Hepatic stellate cell (primary cell): Measurements from ENCODE around the gene RNF141.

Source experiments
- DNase-seq: peaks from one replicate; pipeline ENCODE4 v3.0.0; 2011; ENCODE audit warnings: low spot score

Gene RNF141

DNA sequence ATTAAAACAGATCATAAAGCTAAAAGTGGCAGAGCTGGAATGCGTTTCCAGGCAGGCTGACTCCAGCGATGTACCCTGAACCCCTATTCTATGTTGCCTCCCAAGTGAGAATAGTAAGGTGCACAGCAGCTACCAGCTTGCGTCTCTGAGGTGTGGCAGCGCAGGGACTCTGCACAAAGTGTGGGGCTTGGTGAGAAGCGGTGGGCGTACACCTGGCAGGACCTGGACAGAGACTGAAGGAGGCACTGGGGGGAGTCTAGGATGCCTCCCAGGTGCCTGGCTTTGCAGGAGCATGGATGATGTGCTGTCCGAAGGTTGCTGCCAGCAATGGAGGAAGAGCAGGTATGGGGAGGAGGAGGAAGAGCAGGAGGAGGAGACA lies 43.0 kb downstream of the RNF141 start:
- DNase-seq, result no peak

DNA sequence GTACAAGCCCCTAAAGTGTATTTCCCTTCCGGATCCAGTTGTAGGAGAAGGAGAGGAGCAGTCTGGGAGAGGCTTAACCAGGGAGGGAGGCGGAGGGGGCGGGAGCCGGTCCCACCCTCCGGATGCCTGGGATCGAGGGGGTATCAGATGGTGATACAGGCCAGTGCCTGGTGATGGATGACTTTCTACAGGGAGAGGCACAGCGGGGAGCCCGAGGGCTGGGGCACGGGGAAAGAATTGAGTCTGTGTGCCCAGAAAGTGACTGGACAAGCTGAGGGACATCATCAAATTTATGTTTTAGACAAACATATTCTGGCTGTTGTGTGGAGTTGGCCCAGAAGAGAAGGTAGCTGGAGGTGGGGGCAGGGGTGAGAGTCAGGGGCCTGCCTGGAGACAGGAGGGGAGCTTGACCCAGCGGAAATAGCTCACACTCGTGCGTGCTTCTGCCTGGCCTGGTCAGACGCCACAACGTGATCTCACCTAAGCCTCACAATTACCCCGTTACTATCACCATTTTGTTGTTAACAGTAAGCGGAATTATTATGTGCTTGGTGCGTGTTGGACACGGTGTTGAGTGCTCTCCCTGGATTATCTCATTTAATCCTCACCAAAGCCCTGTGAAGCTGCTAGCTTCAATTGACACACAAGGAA lies 43.5 kb downstream of the RNF141 start:
- DNase-seq, result no peak

DNA sequence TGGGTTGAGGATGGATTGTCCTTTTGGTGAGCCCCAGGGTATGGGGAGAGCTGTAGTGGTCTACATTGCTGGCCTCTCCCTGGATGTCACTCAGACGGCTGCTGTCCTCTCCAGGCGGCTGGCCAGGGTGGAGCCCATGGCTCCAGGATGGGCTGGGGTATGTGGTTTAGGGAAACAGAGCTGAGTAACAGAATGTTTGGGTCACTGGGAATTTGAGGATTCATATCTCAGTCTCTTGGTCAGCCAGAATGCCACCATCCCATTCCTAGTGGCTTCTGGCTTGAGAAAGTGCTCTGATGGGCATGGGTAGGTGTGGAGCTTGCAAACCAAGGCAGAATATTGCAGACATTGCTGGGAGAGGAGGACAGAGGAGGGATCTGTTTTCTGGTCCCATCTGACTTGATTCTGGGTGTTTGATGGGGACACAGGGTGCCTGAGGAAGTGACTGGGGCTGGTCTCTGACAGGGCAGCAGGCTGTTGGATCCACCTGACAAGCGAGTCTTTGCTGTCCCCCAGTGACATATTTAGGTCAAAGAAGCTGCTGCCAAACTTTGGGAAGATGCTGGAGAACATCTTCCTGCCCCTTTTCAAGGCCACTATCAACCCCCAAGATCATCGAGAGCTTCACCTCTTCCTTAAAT lies 44.6 kb downstream of the RNF141 start:
- DNase-seq, result no peak

DNA sequence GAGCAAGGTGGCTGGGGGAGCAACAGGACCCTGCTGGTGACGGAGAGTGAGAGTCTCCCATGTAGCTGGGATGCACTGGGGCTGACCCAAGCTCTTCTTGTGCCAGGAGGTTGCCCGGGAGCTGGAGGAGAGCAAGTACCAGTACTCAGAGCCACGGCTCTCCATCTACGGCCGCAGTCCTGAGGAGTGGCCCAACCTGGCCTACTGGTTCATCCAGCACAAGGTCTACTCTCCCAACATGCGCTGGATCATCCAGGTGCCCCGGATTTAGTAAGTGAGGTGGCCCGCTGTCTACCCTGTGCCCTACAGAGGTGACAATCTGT lies 45.6 kb downstream of the RNF141 start:
- DNase-seq, result no peak

DNA sequence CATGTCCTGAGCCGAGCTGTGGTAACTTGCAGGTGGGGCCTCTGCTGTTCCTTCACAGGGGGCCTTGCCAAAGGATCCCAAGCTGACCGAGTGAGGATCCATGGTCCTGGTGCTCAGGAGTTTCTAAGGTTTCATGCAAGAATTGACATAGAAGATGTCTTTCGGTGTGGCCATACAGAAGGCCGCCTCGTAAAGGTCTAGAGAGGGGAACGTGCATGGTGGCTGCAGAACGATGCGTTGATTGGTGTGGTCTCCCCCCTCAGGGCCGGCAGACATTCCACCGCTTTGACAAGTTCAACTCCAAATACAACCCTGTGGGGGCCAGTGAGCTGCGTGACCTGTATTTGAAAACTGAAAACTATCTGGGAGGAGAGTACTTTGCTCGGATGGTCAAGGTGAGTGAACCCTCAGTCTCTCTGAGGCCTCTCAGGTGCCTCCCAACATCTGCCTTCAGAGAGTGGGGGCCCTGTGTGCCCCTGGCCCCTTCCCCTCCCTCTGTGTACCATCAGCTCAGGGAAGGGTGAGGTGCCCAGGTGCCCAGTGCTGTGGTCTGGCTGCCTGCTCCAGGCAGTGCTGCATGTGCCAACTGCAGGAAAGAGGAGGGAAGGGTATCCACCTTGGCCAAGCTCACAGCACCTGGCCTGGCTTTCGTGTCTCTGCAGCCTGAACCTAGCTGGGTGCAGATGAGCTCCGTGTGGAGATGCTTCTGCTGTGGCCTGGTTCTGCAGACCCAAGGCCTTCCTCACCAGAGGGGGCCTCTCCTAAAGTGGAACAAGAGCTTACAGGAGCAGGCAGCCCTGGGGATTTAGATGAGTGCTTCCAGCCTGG lies 46.1 kb downstream of the RNF141 start:
- DNase-seq, result no peak

DNA sequence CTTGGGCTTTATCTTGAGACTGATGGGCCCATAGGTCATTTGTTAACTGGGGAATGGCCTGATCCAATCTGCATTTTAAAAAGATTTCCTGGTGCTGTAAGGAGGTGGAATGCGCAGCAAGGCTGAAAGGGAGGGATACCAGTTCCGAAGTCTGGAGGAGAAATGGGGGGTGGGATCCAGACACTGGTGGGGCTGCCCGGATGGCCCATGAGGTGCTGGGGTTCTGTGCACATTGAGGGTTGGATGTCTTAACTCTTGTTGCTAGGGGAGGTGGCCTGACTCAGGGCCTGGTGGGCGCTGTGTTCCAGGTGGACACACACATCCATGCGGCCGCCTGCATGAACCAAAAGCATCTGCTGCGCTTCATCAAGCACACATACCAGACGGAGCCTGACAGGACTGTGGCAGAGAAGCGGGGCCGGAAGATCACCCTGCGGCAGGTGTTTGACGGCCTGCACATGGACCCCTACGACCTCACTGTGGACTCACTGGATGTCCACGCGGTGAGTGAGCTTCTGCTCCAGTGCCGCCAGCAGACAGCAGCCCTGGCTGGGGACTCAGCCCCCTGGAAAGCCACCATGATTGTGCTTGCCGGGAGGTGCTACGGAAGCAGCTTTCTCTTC lies 47.8 kb downstream of the RNF141 start:
- DNase-seq, result no peak

DNA sequence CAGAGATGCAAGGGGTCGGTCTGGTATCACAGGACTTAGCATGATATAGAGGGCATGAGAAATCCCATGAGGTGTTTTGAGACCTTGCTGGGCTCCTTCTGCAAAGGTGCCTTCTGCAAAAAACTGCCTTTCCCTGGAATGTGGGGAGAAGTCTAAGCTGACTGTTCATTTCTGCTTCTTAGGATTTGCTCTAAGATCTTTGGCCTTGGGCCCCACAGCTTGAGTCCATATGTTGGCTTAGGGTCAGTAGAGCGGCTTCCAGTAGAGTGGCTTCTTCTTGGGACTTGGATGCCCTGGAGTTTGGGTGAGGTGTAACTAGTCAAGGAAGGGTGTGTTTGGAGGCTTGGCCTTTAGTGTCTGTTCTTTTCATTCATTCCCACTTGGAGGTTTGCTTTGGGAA lies 48.9 kb downstream of the RNF141 start:
- no peak for DNase-seq

DNA sequence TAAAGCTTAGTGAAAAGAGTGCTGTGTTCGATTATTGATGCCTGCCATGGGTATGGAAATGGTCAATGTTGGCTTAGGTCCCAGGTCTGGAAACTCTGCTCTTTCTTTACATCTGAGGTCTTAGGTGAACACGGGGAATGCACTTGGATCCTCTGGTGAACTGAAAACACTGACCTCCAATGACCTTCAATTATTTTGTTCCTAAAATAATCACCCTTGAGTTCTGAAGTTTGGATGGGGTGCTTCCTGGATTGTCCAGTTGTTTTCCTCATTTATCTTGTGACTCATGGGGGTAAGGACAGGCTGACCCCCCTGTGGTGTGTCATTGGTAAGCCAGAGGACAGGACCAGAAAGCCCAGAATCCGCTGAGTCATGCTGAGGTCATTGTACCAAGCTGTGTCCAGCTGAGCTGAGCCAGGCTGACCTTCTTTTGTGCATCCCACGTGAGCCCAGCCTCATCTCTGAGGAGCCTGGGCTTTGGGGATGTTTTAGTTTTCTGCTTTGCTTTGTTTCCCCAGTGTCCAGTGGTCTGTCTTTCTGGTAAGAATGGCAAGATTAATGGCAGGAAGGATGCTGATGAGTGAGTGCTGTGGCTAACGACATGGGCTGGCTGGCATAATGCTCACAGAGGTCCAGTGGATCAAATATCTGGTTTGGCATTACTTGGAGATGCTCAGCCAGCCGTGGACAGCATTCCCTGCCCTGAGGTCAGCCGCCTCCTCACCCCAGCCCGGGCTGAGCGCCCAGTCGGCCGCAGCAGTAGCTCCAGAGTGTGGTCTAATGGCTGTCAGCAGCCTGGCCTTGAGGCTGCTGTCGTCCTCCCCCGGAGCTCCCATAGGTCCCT lies 50.4 kb downstream of the RNF141 start:
- peak; percentile 99 for DNase-seq

DNA sequence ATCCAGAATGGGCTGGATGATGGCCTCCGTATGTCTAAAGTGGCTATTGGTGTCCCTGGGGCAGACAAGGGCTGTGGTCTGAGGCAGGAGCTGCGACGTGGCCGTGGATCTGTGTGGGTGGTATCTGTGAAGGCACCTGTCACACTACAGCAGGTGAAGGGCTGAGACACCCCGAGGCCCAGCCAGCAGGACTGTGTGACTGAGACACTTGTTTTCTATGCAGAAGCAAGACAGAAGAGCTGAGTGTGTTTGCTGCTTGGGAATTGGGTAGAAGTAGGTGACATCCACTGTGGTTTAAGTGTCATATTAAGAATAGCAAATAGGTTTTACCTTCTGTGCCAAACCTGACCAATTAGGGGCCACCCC lies 51.0 kb downstream of the RNF141 start:
- DNase-seq, result no peak

DNA sequence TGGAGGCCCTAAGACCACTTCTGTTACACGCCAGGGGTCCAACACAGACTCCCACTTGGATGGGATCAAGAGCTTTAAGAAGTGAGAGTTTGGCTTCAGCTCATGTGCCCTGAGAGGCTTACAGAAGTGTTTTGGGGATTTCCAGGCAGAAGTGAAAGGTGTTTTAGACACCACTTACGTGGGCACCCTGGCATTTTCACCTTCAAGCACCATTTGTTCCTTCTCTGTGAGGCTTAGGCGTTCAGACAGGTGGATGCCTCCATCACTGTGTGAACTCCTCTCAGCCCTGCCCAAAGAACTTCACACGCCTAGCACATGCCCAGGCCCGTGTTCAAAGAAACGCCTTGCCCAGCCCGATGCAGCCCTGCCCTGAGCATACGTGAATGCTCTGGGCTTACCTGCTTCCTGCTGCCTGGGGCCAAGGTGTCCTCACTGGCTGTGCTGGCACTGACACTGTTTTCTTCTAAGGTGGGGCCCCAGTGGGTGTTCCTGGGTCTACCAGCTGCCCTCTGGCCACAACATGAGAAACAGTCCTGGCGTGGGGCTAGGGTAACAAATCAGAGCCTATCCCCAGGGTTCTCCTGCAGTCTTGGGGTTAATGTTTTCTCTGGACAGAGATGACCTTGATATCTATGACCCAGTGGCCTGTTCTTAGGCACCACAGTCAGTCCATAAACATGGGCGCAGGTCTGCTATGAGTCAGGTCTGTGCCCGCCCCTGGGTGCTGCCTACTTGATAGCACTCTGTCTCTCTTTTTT lies 51.9 kb downstream of the RNF141 start:
- no peak for DNase-seq

DNA sequence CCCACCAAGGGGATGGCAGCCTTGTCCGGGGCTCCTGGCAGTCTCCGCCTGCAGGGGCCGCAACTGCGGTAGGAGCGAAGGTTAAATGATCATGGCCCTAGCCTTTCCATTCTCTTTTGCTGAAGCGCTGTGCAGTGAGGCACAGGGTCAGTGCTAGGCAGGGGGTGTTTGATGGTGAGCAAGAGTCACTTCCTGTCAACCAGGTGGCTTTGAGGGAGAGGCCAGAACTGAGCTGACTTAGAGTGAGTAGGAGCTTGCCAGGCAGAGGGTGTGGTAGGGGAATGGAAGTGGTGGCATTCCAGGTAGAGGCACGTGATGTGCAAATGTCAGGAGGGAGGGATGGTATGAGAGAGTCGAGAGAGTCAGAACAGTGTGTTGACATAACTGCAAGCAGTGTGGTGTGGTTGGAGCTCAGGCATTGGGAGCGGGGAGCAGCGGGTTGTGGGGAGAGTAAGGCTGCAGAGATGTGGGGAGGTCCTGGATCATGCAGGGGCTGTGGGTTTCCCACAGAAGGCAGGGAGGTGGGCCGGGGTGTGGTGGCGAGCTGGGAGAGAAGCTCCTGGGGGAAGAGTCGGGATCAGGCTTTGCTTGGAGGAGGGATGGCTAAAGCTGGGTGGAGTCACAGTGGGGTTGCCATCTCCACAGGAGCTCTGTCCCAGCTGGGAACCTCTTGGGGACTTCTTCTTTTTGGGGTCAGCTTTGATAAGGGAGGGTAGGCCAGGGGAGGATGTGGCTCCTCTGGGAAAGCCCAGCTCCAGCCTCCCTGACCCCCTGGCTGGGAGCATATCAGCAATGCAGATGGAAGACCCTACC lies 52.7 kb downstream of the RNF141 start:
- DNase-seq, result no peak

DNA sequence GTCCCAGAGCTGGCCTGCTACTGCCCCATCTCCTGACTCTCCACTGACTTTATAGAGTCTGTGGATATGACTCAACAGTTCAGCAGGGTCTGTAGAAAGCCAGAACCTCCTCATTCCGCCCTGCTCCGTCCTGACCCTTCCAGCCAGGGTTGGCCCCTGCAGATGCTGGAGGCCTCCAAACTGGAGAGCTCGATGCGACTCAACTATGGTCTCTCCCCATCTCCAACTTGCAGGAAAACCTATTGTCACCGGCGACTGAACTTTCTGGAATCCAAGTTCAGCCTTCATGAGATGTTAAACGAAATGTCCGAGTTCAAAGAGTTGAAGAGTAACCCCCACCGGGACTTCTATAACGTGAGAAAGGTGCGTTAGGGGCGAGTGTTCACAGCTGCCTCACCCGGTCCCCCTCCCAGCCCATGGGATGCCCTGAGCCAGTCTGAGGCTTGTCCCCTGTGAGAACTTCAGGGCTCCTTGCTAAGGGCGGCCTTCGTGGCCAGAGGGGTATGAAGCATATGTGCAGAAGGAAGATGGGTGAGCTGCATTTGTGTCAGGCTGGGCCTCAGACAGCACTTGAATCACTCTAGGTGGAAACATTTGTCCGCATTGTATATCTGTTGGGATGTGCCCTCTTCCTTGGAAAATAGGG lies 53.9 kb downstream of the RNF141 start:
- DNase-seq, result no peak

DNA sequence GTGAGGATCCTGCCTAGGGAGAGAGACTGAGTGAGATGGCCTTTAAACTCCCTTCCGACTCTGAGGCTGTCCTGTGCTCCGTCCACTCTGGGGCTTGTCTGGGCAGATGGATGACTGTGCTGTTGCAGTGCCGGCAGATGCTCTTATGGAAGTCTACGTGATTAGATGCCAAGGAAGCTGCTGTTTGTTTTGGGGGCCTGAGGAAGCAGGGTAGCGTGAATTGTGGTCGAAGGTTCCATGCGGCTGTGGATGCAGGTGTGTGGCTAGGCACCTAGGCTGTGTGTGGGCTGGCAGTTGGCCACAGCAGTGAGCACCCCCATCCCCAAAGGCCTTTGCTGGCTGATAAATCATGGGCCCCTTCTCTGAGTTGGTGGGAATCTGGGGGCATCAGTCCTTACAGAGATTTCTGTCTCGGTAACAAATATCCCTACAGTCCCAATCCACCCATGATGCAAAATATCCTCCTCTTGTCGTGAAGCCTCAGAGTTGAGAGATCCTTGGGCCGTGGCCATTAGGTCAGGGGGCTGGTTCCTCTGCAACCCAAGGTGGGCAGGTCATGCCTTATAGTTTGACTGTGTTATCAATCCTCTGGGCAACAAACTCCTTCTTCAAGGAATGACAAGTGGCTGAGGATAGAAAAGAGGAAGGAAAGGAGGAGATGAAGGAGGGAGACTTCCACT lies 54.7 kb downstream of the RNF141 start:
- DNase-seq, result no peak

DNA sequence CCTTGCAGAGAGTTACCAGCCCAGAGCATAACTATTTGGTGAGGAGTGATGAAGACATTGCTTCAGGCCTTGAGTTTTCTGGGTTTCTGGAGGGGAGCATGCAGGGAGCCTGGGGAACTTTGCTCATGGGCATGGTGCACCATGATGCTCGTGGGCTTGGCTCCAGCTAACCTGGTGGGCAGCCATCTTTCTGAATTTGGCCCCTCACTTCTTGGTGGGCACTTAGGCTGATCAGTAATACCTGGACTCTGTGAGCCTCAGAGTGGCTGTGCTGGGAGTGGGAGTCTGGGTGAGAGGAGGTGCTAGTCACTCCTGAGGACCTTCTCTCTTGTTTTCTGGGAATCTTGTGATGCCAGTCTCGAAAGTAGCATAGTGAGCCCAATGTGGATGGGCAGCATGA lies 55.3 kb downstream of the RNF141 start:
- DNase-seq, result no peak

DNA sequence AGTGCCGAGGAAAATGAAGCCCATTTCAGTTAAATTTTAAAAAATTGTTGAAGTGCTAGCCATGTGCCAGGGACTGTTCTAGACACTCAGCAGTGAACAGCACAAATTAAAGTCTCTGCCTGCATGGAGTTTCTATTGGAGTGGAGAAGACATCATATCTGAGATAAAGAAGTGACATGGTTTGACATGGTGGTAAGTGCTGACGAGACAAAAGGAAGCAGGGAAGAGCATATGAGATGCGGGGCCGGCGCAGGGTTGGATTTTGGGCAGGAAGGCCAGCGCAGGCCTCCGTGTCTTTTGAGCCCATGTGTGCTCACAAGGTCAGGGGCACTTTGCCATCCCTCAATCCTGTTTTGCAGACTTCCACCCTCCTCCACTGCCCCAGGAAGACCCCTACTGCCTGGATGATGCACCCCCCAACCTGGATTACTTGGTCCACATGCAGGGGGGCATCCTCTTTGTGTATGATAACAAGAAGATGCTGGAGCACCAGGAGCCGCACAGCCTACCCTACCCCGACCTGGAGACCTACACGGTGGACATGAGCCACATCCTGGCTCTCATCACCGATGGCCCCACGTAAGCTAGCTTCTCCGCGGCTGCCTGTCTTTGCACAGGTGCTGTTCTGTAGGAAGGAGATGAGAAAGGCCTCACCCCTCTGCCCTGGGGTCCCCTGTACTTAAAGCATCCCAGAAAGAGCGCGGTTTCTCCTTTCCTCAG lies 56.4 kb downstream of the RNF141 start:
- no peak for DNase-seq

DNA sequence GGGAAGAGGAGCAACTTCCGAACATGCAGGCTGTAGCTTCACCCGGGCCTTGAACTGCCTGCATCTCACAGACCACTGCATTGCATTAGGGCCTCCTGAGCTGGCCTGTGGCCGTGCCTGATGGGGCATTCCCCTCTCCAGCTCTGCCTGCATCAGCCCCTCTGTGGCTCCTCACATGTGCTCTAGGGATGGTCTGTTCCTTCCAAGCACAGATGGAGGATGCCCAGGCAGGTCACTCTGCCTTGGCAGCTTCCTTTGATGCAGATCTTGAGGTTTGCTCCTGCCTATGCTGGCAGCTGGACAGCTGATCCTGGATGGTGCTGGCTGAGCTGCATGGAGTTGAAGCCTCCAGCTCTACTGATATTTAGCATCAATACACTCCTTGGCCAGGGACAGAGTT lies 57.4 kb downstream of the RNF141 start:
- DNase-seq, result no peak

DNA sequence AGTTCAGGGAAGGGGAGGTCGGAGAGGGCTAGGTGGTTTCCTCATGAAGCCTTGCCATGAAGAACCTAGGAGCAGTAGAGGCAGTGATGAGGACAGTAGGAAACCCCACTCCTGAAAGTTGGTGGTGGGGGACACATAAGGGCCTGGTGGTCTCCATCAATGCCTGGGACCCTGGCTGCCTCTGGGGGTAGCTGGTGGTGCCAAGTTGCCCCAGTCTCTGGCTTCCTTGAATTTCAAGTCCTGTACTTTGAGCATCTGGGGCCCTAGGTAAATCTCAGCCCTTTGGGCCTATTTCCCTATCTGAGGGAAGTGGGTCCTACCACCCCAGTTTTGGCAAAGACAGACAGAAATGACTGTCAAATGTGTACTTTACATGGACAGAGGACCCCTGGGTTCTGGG lies 57.8 kb downstream of the RNF141 start:
- no peak for DNase-seq

DNA sequence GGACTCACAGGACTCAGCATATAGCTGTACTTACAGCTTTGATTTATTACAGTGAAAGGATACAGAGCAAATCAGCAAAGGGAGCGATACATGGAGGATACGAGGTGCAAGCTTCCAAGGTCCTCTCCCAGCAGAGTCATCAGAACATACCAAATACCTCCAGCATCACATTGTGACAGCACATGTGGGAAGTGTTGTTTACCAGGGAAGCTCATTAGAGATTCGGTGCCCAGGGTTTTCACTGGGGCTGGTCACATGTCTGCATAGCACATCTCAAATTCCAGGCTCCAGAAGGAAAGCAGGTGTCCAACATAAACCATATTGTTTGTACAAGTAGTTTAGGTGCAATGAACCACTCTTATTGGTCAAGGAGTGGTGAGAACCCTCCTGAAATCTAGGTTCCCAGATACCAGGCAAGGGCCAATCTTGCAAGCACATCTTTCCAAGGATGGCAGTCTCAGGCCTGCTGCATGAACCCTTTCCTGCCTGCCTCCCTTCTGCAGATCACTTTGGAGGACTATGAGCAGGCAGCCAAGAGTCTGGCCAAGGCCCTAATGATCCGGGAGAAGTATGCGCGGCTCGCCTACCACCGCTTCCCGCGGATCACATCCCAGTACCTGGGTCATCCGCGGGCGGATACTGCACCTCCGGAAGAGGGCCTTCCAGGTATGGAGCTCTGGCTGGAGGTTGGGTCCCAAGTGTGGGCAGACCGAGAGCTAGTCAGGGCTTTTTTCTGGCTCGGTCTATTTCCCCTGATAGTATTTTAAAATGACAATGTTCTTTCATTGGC lies 59.2 kb downstream of the RNF141 start:
- DNase-seq, result no peak
